ENCODE measurements around the gene KCNJ4. TPM values are rescaled to one million over a fixed set of nuclear protein-coding genes. Genes with fewer than 3 reads are reported as not detected.

The KCNJ4 gene
- total RNA-seq, 1 donor from 2014 or later: not detected

DNA sequence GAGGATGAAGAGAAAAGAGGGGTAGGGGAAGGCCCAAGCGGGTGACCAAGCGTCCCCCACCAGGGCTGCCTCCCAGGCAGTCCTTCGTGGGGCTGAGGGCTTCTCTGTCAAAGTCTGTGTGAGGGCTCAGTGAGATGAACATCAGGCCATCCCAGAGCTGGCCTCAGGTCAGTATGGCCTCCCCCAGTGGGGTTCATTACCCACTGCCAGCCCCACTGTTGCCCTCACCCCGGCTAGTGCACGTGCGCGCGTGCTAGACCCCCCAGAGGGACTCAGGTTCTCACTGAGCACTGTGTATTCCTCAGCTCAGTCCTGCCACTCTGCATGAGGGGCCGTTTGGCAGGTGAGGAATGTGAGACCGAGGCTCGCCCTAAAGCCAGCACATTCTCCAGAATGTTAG lies 16.2 kb upstream of the KCNJ4 start:
- DNase-seq (ENCODE audit: low spot score): peak; percentile 76

DNA sequence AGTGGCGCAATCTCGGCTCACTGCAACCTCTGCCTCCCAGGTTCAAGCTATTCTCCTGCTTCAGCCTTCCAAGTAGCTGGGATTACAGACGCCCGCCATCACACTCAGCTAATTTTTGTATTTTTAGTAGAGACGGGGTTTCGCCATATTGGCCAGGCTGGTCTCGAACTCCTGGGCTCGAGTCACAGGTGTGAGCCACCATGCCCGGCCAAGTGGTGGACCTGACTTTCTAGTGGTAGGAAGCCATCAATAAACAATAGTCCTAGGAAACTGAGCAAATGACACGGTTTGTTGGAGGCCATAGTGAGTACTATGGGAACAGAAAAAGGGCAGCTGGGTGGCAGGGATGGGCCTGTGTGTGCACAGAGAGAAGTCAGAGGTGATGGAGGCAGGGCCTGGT lies 15.2 kb upstream of the KCNJ4 start:
- DNase-seq (ENCODE audit: low spot score): peak; percentile 64

GRCh38 chr22:38469306-38469781 lies 14.3 kb upstream of the KCNJ4 start:
- DNase-seq (ENCODE audit: low spot score): peak; percentile 87

DNA sequence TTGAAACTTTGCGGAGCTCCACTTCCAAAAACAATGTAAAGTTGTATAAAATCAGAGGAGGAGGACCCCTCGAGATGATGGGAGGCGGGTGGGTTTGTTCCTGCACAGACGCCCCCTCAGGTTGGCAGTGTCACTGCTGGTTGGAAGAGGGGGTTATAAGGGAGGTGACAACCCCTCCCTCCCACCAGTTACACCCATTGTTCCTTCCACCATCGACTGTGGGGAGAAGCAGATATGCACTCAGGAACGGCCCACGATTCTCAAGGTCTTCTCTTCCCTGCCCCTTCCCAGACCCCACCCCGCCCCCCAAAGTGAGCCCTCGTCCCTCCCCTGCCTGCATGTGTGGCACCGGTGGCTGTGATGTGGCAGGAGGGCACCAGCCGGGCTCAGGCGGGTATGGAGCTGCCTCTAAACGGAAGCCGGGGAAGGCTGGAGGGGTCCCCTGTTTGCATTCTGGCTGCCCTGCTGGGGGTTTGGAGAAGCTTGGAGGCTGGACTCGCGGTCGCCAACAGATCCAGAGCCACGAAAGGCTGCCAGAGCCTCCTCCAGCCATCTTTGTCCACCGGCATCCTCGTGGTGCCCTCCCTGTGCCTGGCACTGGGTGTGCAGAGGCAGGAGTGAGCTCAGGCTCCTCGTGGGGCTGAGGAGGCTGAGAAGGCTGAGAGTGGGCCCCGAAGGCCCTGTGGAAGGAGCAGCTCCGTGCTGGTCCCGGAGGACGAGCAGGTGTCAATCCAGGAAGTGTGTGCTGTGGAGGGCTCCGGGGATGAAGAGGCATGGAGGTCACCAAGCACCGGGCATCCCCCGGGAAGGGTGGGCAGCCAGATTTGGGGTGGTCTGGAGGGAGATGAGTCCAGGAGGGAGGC lies 13.7 kb upstream of the KCNJ4 start:
- peak; percentile 82 for DNase-seq (ENCODE audit: low spot score)

- DNase-seq (ENCODE audit: low spot score): peak; percentile 93
Observed at GRCh38 chr22:38467904-38468442, 13.0 kb upstream of the KCNJ4 start, which contains the start of gene KDELR3. Gene KDELR3, plus strand, starts transcription at chr22:38468096. Its CDS starts 138 bp downstream, at chr22:38468234.

- DNase-seq (ENCODE audit: low spot score): peak; percentile 88
Observed at GRCh38 chr22:38467438-38467903, 12.5 kb upstream of the KCNJ4 start.

DNA sequence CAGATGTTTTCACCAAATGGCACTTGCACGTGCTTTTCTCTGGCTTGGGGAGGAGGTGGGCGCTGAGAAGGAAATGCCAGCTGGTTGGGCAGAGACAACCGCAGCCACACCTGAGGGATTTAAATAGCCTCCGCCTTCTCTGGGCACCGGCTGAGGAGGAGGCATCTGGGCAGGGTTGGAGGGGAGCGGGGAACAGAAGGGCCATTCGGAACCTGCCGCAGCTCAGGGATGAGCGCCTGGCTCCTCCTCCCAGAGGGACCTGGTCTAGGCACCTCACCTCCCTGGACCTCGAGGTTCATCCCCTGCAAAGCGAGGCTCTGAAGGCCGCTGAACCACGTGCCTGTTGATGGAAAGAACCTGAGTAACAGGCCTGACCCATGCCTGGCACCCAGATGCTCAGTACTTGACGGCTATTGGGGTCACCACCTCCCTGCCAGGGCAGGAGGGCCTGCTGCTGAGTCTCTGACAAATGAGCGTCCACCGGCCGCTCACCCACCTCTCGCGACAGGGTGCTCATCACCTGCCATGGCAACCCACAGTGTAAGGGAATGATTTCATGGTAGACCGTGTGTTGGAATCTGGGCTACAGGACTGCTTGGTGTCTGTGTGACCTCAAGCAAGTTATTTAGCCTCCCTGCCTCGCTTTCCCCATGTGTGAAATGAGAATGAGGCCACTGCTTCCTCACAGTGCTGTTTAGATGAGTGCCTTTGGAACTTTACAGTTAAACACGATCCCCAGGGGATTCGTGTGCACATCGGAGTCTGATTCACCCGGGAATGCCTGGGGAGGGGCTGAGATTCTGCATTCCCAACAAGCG lies 10.9 kb upstream of the KCNJ4 start:
- no peak for DNase-seq (ENCODE audit: low spot score)

- no peak for DNase-seq (ENCODE audit: low spot score)
Observed at GRCh38 chr22:38464992-38465672, 10.1 kb upstream of the KCNJ4 start.

DNA sequence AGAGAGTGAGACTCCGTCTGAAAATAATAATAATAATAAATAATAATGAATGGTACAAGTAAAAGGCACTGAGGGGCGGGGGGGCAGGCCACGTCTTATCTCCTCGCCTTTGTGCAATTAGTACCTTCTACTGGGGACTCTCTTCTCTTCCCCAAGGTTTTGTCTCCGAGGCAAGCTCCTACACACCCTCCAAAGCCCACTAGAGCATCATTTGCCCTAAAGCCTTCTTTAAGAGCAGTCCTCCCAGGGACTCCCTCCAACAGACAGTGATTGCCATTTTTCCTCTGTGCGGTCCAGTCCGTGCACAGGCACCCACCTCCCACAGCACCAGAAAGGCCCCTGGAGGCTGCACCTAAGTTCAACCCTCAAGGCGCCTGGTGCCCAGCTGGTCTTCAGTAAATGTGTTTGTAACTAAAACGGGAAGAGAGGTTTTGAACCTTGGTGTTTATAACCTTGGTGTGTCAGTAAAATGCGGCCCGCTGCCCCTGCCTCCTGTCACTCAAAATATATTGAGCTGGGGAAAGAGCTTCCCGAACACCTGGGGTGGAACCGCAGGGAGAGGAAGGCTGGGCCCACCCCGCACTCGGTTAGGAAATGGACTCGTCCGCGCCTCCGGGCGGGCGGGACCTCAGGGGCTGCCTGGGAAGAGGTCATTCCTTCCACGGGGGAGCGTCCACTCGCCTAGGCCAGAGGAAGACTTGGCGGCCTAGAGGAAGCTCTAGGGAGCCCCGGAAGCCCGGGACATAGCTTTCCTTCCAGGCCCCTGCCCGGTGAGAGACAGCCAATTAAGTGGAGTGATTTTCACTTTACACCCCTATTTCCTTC lies 8.2 kb upstream of the KCNJ4 start:
- DNase-seq (ENCODE audit: low spot score): no peak

DNA sequence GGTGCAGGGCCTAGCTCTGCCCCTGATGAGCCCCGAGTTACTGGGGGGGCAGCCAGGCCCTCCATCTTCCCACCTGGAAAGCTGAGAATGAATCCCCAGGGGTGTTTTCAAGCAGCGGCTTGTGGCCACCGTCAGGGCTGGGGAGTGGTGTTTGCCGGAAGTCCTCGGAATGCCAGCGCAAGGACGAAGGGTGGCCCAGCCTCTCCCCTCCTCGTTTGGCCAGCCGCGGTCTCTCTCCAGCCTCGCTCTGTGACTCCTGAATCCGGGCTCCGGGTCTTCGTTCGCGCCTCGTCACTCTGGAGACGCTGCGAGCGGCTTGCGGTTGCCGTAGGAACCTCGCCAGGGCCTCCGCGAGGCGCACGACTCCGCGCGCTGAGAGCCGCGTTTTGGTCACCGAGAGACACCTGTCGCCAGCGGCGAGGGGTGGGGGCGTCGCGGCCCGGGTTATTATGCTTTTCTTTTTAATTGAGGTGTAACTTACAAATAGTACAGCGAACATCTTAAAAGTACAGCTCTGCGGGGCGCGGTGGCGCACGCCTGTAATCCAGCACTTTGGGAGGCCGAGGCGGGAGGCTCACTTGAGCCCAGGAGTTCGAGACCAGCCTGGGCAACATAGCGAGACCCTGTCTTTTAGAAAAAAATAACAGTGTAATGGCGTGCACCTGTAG lies 6.5 kb upstream of the KCNJ4 start:
- DNase-seq (ENCODE audit: low spot score): no peak

DNA sequence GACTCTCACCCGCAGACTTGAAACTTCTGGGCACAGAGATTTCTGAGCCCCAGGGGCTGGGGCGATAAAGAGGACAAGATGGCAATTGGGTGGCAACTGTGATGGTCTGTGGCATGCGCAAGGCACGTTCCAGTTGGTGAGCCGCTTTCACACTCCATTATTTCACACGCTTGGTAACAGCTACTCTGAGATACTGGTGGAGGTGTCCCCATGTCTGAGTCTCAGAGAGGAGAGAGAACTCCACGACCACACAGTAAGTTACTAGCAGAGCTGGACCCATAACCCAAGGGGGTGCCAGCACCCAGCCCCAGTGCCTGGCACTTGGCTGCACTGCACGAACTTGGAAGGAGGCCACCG lies 6.0 kb upstream of the KCNJ4 start:
- no peak for DNase-seq (ENCODE audit: low spot score)

DNA sequence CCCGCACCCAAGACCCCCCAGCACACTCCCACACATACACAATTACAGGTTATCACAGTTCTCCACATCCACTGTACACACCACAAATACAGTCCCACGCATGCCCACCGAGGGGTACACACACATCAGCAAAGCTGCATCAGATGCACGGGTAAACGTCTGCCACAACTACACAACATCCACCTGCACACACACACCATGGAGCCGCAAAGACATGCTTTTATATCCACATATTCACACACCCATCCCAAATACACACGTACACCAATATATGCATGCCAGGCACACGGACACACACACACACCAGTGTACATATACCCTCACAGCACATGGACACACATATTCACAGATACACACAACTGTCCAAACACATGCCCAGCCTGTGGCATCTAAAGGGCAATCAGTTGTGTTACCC lies 5.4 kb upstream of the KCNJ4 start:
- no peak for DNase-seq (ENCODE audit: low spot score)

DNA sequence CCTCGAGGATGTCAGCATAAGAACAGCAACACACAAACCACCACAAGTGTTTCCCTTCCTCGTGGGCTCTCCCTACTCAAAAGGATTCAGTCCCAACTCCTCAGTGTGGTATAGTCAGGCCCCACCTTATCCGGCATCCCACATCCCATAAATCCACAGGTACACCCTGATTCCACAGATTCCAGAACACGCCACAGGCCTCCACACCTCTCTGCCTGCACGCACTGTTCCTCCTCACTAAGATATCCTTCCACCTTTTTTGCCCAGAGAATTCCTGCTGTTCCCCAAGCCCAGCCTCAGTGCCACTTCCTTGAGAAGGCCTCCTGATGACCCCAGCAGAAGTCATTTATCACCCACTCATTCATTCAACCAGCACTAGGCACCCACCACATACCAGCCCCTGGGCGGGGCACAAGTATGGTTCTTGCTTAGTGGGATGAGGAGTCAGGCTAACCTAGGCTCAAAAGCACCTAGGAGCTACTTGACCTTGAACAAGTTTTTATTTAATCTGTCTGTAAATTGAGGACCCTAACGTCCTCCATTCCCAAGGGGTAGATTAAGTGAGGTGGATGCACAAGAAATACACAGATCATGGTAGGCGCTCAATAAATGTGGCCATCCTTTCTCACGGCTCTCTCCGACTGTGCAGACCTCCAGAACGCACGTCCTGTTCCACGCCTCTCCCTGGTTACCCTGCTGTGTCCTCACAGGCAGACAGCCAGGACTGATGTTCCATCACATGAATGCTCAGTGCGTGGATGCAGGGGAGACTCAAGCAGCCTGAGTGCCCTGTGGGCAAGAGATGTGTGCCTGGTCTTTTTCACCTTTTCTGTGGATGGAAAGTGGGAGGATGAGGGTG lies 2.1 kb upstream of the KCNJ4 start:
- DNase-seq (ENCODE audit: low spot score): no peak

DNA sequence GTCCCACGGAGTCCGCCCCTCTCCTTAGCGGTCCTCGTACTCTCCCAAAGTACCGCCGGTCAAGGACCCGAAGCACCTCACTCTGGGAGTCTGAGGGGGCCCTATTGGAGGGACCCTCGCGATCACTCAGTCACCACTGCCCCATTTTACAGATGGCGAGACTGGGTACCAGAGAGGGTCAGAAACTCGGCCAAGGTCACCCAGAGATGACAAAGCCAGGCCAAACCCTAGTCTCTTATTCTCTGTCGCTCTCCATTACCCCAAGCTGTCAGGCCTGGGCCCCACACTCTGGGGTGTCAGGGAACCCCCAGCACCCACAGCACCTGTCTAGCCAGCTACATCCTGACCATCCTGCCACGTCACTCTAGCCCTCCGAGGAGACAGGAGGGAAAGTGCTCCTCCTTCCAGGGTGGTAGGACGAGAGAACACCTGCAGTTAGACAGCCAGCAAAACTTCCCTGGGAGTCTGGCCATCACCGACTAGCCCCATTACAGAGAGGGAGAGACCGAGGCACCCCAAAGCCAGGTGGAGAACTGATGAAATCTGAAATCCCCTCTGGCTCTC lies 1.4 kb upstream of the KCNJ4 start:
- DNase-seq (ENCODE audit: low spot score): no peak

- no peak for DNase-seq (ENCODE audit: low spot score)
Observed at GRCh38 chr22:38455530-38456271, 702 bp upstream of the KCNJ4 start.

GRCh38 chr22:38454353-38455075 lies 485 bp downstream of the KCNJ4 start:
- no peak for DNase-seq (ENCODE audit: low spot score)

DNA sequence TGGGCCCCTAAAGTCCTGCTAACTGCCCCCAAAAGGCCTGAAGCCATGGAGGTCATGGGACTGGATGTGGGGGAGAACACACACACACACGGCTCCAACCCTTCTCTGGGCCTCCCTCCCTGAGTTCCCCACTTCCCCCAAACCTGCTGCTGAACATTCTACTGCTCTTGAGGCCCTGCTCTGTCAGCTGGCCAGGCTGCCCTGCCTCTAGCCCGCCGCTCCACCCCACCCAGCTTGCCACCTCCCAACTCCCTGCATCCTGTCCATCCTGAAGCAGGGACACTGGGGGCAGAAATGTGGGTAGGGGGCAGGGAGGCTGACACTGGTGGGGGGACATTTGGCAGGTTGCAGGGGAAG lies 1.0 kb downstream of the KCNJ4 start:
- no peak for DNase-seq (ENCODE audit: low spot score)
